ENCODE measurements around the gene DIPK1A.
"Not testable (repeated sequence)": the region's sequence is repeated elsewhere in the genome, so short reads cannot be mapped to it uniquely, and the experiment has no call there.

Gene DIPK1A

DNA sequence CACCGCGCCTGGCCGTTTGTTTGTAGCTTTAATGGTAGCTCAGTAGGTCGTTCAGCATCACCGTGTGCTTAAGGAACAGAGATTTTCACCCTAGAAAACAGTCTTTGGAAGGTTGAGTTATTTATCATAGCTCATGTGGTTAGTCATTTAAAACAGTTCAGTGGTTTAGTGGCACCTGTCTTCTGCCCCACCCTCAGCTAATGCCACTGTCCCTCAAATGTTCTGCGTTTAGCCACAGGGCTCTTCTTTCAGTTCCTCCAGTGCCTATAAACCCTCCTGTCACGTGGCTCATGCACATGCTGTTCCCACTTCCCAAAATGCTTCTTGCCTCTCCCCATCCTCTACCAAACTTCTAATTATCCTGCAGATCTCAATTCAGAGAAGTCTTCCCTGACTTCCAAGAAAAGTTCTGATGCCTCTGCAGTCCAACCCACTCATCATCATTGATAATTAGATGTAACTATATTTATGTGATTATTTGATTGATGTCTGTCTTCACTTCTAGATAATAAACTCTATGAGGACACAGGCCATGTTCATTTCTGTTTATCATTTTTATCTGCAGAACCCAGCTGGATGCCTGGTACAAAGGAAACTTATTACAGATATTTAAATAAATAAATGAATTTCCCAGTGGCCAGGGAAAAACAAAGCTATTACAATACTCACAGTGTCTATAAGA, 14.4 kb upstream of the DIPK1A start:
- no peak for DNase-seq

GRCh38 chr1:92974112-92974511, 12.8 kb upstream of the DIPK1A start:
- not testable (repeated sequence) for DNase-seq

DNA sequence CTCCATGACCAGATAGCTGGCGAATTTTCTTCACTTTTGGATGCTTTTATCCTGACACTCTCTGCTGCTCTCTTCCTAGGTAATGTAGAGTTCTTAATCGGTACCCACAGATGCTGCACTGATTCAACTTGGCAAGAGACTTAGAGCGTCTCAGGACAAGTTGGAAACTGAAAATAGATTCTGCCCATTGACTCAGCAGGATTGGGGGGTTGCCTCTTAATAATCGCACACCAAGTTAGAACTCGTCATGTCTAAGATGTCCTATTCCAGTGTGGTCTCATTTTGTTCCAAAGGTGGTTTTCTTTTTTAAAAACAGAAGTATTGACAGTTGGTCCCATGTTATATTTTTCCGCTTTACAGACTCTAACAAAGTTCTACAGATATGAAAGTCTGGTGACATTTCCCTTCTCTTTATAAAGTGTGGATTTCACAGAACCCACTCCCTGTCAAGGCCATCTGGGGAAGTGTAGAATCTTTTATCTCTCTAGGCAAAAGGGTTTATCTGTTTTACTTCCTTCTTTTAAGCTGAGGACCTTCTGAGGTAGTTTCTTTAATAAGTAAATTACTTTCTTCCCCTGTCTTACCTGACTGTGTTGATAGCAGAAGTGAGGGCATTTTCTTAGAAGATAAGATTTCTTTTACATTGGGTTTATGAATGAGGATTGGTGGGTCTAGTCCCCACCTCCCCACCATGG, 12.1 kb upstream of the DIPK1A start:
- no peak for DNase-seq

- DNase-seq, result no peak
Measured at GRCh38 chr1:92972409-92973129, 11.3 kb upstream of the DIPK1A start.

DNA sequence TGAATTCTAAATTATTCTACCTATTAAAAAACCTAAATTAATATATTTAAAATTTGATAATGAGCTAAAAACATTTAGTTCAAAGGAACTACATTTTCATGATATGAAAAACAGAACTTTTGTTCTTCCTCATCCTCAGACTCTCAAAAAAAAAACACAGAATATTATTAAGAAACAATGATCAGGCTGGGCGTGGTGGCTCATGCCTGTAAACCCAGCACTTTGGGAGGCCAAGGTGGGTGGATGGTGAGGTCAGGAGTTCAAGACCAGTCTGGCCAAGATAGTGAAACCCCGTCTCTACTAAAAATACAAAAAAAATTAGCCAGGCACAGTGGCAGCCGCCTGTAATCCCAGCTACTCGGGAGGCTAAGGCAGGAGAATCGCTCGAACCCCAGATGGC, 10.7 kb upstream of the DIPK1A start:
- not testable (repeated sequence) for DNase-seq

DNA sequence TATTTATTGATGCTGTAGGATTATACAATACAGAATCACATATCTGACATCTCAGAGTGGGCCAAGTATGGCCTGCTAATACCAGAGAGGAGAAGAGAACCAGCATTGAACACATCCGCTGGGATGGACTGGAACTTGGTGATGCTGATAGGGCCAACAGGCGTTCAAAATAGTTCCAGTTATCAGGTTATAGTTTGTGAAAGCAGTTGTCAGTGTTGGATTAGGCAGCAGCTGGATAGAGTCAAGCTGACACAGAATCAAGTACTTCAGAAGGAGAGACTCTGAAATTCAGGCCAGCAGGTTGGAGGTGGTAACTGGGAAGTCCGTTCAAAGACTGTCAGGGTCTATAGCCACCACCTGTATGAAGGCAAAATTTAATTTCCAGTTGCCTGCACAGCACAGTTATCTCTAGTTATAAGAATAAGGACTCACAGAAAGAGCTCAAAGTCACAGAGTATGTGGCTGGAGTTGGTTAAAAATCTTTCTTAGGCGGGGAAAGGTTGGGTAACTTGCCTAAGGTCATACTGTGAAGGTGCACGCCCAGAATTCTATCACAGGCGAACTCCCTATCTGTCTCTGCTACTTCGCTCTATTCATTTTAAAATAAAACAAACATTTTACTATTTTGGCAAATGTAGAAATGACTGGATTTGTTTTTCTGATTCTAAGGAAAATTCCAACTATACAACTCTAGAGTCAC, 9.9 kb upstream of the DIPK1A start:
- no peak for DNase-seq

DNA sequence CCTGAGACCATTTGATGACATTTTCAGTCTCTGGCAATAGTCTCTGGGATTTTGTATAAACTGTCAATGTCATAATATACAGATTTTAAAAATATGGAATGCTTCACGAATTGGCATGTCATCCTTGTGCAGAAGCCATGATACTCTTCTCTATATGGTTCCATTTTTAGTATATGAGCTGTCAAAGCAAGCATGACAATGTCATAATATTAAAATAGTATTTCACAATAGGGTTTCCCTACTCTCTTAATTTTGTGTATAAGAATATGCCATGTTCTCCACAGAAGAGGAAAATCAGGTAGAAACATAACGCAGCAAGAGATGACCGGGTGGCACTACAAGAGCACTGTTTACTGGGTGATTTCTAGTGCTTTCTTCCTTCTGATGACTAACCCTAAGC, 8.3 kb upstream of the DIPK1A start:
- no peak for DNase-seq

GRCh38 chr1:92968138-92969032, 7.1 kb upstream of the DIPK1A start:
- peak; percentile 9 for DNase-seq

DNA sequence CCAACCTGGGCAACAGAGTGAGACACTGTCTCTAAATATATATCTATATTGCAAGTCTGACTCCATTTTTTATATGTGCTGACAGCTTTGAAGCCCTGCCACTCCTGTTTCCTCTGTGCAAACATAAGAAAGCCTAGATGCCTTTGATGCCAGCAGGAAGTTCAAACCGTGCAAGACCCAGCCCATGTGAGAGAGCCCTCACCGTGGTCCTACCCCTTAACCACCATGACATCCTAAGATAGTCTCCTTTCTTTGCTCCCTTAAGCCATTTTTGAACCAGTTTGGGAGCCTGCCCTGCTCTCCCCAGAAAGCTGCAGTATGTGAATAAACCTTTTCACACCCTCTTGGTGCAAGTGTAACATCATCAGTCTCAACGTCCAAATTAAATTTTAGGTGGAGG, 3.7 kb upstream of the DIPK1A start:
- DNase-seq, result no peak

DNA sequence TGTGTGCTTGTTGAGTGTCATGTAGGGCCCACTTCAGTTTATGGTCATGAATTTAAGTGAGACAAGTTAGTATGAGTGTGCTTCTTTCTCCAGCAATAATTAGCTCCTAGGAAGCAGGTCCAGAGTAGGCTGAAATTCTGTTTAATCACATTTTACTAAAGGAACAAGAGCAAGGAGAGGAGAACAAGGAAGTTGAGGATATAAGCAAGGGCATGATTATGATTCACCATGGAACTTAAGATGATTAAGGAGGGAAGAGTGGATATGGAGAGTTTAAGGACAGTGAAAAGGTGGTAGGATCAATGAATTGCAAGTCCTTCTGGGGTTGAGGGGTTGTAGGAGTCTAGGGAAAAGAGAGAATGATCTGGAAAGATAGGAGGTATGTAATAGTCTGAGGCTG, 3.1 kb upstream of the DIPK1A start:
- DNase-seq, result no peak

- DNase-seq, result peak; percentile 46
Measured at GRCh38 chr1:92961896-92962752, 862 bp upstream of the DIPK1A start.

GRCh38 chr1:92960395-92961130, 699 bp downstream of the DIPK1A start:
- DNase-seq, result peak; percentile 72

DNA sequence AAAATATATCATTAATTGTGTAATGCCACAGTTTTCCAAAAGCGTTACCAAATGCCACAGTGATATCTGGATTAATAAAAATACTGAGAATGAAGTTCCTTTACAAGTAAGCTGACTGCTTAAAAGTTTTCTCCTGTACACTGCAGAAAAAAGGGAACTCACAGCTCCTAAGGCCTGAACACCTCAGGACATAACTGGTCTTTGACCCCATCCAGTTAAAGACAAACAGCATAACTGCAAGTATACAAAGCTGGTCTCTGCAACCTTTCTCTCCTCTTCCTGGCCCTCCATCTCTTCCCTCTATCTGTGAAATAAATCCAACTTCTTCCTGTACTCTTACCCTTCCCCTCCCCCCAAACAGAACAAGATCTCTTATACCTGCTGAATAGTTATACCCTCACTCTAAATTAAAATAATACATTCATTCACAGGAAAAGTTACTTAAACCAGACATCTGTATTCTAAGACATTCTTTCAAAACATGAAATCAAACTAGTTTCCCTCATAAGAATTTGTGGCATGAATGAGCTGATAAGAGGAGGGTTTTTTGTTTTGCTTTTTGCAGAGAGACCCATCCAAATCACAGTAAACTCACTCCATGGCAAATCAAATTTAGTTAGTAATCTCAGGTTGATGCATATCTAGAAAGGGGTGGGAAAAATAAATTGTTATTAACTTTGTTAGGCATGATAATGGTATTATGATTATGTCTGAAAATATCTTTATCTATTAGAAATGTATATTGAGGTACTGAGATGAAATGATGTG, 2.9 kb downstream of the DIPK1A start:
- DNase-seq, result no peak

- no peak for DNase-seq
Measured at GRCh38 chr1:92957030-92957734, 4.1 kb downstream of the DIPK1A start.

DNA sequence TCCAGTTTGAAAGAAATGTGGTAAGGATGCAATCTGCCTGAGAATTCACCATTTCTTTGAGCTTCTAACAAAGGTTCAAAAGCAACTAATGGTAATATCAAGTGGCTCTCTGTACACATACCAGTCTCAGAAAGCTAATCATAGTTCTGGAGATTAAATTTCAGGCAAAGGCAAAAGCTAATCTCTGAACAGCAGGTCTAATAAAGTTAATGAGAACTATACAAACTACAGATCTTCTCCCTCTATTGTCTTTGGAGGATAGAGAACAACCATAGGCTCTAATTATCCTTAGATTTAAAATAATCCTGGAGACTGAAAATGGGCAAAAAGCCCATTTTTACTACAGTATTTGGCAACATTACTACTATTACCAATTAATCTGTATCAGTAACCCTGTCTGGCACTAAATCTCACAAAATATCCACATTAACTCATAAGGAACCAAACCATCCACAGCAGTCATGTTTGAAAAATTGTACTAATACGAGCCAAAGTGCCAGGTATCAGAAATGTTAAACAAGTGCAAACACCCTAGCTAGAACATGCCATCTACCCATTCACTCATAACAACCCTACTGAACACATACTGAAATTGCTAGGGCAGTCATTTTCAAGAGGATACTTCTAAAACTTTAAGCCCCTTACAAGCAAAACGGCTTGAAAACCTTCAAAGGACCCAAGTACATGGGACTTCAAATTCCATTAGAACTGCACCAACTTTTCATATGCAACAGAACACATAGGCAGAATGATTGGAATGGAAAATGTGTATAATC, 4.8 kb downstream of the DIPK1A start:
- no peak for DNase-seq

DNA sequence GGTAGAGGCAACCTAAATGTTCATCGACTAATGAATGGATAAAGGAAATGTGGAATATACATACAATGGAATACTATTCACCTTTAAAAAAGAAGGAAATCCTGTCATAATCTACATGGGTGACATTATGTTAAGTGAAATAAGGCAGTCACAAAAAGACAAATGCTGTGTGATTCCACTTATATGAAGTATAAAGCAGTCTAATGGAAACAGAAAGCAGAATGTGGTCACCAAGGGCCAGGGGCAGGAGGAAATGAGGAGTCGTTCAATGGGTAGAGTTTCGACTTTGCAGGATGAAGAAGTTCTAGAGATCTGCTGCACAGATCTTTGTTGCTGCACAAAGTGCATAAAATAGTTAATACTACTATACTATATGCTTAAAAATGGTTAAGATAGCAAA, 7.8 kb downstream of the DIPK1A start:
- no peak for DNase-seq

DNA sequence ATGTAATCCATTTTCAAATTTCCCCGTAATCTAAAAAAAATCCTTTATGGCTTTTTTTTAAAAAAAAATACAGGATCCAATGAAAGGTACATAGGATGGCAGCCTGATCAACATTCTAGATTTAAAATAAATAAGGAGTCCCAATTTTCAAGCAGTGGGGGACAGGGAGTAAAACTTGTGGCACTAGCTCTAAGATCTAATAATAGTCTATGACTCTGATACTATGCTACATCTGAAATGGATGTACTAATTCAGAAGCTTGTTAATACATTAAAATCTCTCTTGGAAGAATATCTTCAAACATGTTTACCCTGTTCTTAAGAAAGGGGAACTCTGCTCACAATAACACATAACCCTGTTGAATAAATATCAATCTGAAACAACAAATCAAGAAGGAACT, 8.5 kb downstream of the DIPK1A start:
- DNase-seq, result no peak

GRCh38 chr1:92951141-92951582, 10.1 kb downstream of the DIPK1A start:
- no peak for DNase-seq

Data from kidney glomerular epithelial cell (primary cell).